Omental fat pad (tissue), 4 donors: Measurements from ENCODE around the gene AATK. TPM values are rescaled to one million over a fixed set of nuclear protein-coding genes. Genes with fewer than 3 reads are reported as not detected.

ENCODE experiments used
- ATAC-seq: fragments of 150-250 bp; one replicate; pipeline ENCODE4 v1.9.1; 2016; ENCODE audit warnings: mild to moderate bottlenecking, moderate library complexity; ENCODE audit not compliant: low FRiP score
- DNase-seq: peaks from one replicate; pipeline ENCODE4 v3.0.0-alpha.2; 2019; ENCODE audit warnings: low spot score
- small RNA-seq: library from RNA; depleted of rRNA; stranded (forward); fragments of <200 nt; gene quantifications from one replicate; pipeline ENCODE3, GENCODE V24; 2016
- total RNA-seq, 4 donors: library from RNA; depleted of rRNA; stranded (reverse); fragments of >200 nt; gene quantifications; one replicate each; pipeline ENCODE4 v1.1.0, GENCODE V29; 2016
- TF ChIP-seq, protein P1 (sequence below), 3 donors: fragments of 450-650 bp; IDR thresholded peaks; one replicate each; pipeline ENCODE4 v1.5.1; 2016 to 2017; ENCODE audit warnings: antibody characterized with exemption in 3 of 3, mild to moderate bottlenecking in 3 of 3, moderate library complexity in 2 of 3

AATK gene
- total RNA-seq, 4 donors from 2014 or later, result 1.3 to 6.0 (median 3.1) TPM

DNA sequence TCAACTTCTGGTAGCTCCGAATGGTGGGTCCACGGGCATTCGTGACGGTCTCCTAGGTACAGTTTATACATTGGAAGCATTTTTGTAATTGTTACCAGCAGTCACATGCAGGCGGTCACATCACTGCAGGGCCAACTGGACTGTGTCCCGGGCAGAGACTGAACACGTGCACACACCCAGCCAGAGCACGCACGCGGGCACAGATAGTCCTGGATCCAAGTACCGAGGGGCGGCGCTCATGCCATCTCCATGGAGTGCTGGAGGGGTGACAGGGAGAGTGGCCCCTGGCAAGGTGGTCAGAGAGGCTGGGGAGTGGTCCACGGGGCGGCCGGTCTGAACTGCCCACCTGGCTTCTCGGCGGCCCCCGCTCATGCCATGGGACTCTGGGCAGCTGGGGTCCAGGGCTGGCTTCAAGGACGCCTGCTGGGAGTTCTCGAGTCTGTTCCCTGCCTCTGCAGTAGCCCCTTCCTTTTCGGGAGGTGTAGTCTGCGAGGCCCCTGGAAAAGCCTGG is 96.8 kb downstream of the AATK start:
- TF ChIP-seq, protein P1, sequence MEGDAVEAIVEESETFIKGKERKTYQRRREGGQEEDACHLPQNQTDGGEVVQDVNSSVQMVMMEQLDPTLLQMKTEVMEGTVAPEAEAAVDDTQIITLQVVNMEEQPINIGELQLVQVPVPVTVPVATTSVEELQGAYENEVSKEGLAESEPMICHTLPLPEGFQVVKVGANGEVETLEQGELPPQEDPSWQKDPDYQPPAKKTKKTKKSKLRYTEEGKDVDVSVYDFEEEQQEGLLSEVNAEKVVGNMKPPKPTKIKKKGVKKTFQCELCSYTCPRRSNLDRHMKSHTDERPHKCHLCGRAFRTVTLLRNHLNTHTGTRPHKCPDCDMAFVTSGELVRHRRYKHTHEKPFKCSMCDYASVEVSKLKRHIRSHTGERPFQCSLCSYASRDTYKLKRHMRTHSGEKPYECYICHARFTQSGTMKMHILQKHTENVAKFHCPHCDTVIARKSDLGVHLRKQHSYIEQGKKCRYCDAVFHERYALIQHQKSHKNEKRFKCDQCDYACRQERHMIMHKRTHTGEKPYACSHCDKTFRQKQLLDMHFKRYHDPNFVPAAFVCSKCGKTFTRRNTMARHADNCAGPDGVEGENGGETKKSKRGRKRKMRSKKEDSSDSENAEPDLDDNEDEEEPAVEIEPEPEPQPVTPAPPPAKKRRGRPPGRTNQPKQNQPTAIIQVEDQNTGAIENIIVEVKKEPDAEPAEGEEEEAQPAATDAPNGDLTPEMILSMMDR (IDR thresholded peaks at IDR 0.05), result no peak
- ATAC-seq, result no peak
- DNase-seq, result no peak

DNA sequence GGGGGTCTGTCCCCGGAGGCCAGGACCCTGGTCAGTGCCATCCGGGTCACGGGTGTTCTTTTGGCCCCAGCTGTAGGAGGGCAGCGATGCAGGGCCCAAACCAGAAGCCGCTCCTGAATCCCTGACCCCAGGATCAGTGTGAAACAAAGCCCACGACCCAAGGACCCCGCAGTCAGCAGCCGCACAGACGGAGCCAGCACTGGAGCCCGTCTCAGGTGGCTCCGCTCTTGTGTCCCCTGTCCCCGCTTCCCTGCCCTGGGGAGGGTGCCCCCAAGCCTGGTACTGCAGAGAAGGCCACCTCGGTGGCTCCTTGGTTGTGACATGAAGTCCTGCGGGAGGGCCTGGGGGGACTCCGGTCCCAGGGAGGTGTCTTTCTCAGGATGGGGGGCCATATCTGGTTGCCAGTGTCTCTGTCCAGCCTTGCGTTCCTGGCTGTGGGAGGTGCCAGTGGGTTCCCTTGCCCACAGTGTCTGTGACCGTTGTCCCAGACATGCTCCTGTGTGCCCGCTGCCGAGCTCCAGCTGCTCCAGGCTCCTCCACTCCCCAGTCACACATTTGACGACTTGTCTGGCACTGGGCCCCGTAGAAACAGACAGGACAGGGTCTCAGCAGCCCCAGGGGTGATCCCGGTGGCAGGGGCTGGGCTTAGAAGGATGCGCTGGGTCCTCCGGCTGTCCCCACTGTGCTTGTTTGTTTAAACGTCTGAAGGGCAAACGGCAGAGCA is 97.4 kb downstream of the AATK start:
- ATAC-seq, result no peak
- TF ChIP-seq, protein P1 (IDR thresholded peaks at IDR 0.05), result no peak
- DNase-seq, result no peak

DNA sequence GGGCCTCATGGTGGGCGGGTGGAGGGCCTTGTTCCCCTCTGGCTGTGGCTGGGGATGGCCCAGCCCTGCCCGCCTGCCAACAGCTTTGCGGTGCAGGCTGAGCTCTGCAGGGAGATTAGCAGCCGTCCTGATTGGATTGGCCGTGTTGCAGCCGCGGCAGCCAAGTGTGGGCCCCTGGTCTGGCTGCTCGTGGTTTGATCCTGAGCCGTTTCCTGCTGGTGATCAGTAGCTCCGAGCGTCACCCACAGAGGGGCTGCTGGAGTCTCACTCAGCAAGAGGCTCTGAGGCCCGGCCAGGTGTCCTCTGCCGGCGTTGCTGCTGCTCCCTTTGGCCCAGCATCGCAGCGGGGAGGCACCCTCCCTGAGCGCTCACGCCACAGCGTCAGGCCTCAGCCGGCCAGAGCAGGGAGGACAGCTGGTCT is 98.6 kb downstream of the AATK start:
- DNase-seq, result no peak
- TF ChIP-seq, protein P1 (IDR thresholded peaks at IDR 0.05), result no peak
- no peak for ATAC-seq

Small RNA genes within 50 kb of the gene (small RNA-seq; reads per million reads assigned to genes)
- gene MIR1250 (not detected), gene MIR3065 (4.9 reads per million, percentile 76 among the genes with 10 or more reads in this experiment), gene MIR657 (not detected)

Other genes with a start within 250 kb of the AATK start
- gene CHMP6, start 174.4 kb downstream of the AATK start, total RNA-seq, result 10 to 100 TPM; 13.5 to 23.2 (median 16.8) TPM
- gene BAIAP2, start 131.1 kb downstream of the AATK start, total RNA-seq, result 10 to 100 TPM; 15.9 to 50.2 (median 36.4) TPM
- gene PVALEF, start 714 bp downstream of the AATK start, total RNA-seq, result not detected
- 10 to 100 TPM in 1 of 4 donors, 1 to 10 TPM in 3; 3.0 to 11.5 (median 5.6) TPM for gene CEP131, start 56.7 kb upstream of the AATK start, total RNA-seq
- gene TEPSIN, start 72.8 kb upstream of the AATK start, total RNA-seq, result 10 to 100 TPM; 15.1 to 56.1 (median 33.2) TPM
- gene NDUFAF8, start 73.1 kb upstream of the AATK start, total RNA-seq, result 10 to 100 TPM; 28.7 to 56.7 (median 37.5) TPM
- gene SLC38A10, start 129.1 kb upstream of the AATK start, total RNA-seq, result 100 to 1,000 TPM in 1 of 4 donors, 10 to 100 TPM in 3; 61.2 to 126 (median 75.6) TPM
- 10 to 100 TPM in 1 of 4 donors, 1 to 10 TPM in 3; 4.8 to 20.8 (median 7.1) TPM for gene BAHCC1, start 229.2 kb upstream of the AATK start, total RNA-seq